NCI-H82 treated with DMSO at 0.1 percent for 48 hours (cell line): ENCODE results near the gene NAV2.
"Not testable (repeated sequence)": the region's sequence is repeated elsewhere in the genome, so short reads cannot be mapped to it uniquely, and the experiment has no call there.

ENCODE experiments used
- DNase-seq: peaks from one replicate; lab custom pipeline; 2025; ENCODE audit not compliant: unreplicated experiment; lab: John Stamatoyannopoulos, UW

Gene NAV2

GRCh38 chr11:19938866-19939265 lies 226.2 kb downstream of the NAV2 start:
- DNase-seq: no peak

- no peak for DNase-seq
These were observed 226.8 kb downstream of the NAV2 start for GRCh38 chr11:19939415-19939929.

GRCh38 chr11:19940831-19941230 lies 228.2 kb downstream of the NAV2 start:
- no peak for DNase-seq

- no peak for DNase-seq
These were observed 234.0 kb downstream of the NAV2 start for GRCh38 chr11:19946681-19947080.

GRCh38 chr11:19947537-19948114 lies 235.0 kb downstream of the NAV2 start:
- DNase-seq: no peak

GRCh38 chr11:19949606-19950005 lies 237.0 kb downstream of the NAV2 start:
- DNase-seq: no peak

- DNase-seq: no peak
These were observed 239.0 kb downstream of the NAV2 start for GRCh38 chr11:19951558-19952115.

- no peak for DNase-seq
These were observed 239.5 kb downstream of the NAV2 start for GRCh38 chr11:19952116-19952605.

GRCh38 chr11:19952911-19953310 lies 240.3 kb downstream of the NAV2 start:
- no peak for DNase-seq

GRCh38 chr11:19953336-19953735 lies 240.7 kb downstream of the NAV2 start:
- no peak for DNase-seq

GRCh38 chr11:19953909-19954308 lies 241.3 kb downstream of the NAV2 start:
- DNase-seq: no peak

- no peak for DNase-seq
These were observed 242.3 kb downstream of the NAV2 start for GRCh38 chr11:19954899-19955298.

- no peak for DNase-seq
These were observed 243.0 kb downstream of the NAV2 start for GRCh38 chr11:19955660-19956059.

- DNase-seq: no peak
These were observed 243.6 kb downstream of the NAV2 start for GRCh38 chr11:19956228-19956627.

- DNase-seq: no peak
These were observed 244.8 kb downstream of the NAV2 start for GRCh38 chr11:19957294-19957943.

- no peak for DNase-seq
These were observed 245.6 kb downstream of the NAV2 start for GRCh38 chr11:19958204-19958603.

GRCh38 chr11:19959210-19959609 lies 246.6 kb downstream of the NAV2 start:
- DNase-seq: no peak

- DNase-seq: peak; percentile 16
These were observed 247.0 kb downstream of the NAV2 start for GRCh38 chr11:19959648-19960059.

GRCh38 chr11:19960410-19960809 lies 247.8 kb downstream of the NAV2 start:
- not testable (repeated sequence) for DNase-seq

- no peak for DNase-seq
These were observed 248.6 kb downstream of the NAV2 start for GRCh38 chr11:19961225-19961624.

- DNase-seq: no peak
These were observed 249.6 kb downstream of the NAV2 start for GRCh38 chr11:19962053-19962800.

- DNase-seq: no peak
These were observed 250.2 kb downstream of the NAV2 start for GRCh38 chr11:19962801-19963175.
